ENCODE results near the gene PDCD1.

The PDCD1 gene

GRCh38 chr2:241866790-241867645 is 8.3 kb upstream of the PDCD1 start:
- Histone ChIP-seq H3K4me2 (peak overlapping the region; percentile 100), H4K20me1 (no peaks in the 10 kb centered on the region), H3K36me3 (no peaks in the 10 kb centered on the region), H3K4me1 (peaks cover 100% of the 10 kb centered on the region), H3K9ac (peak overlapping the region; percentile 13; the same call in 1 of the 2 replicates), H3K27me3 (peaks cover 16% of the 10 kb centered on the region), H3K4me3 (peak overlapping the region; percentile 38; the same call in 1 of the 2 replicates), H3K9me3 (no peaks in the 10 kb centered on the region), H3K27ac (peak overlapping the region; percentile 56)
- no peak for TF ChIP-seq Cebpa-rat (IDR thresholded peaks at IDR 0.05)

- peak overlapping the region; percentile 100 for H3K4me2 ChIP-seq
- no peaks in the 10 kb centered on the region for H4K20me1 ChIP-seq
- peaks cover 16% of the 10 kb centered on the region for H3K27me3 ChIP-seq
- TF ChIP-seq Cebpa-rat (IDR thresholded peaks at IDR 0.05): no peak
- H3K9me3 ChIP-seq: no peaks in the 10 kb centered on the region
- H3K4me1 ChIP-seq: peaks cover 100% of the 10 kb centered on the region
- 0 out of 2 replicates have a peak overlapping the region, but pooled peaks have one; percentile 13 for H3K9ac ChIP-seq
- peak overlapping the region; percentile 36; the same call in 1 of the 2 replicates for H3K4me3 ChIP-seq
- no peaks in the 10 kb centered on the region for H3K36me3 ChIP-seq
- H3K27ac ChIP-seq: peak overlapping the region; percentile 56
These were observed 7.5 kb upstream of the PDCD1 start for GRCh38 chr2:241865957-241866789.

- Histone ChIP-seq H3K4me3 (no peak overlapping the region), H3K4me2 (peak overlapping the region; percentile 100), H3K4me1 (peaks cover 100% of the 10 kb centered on the region), H3K9ac (no peak overlapping the region), H3K27me3 (peaks cover 16% of the 10 kb centered on the region), H3K36me3 (no peaks in the 10 kb centered on the region), H3K9me3 (no peaks in the 10 kb centered on the region), H3K27ac (no peak overlapping the region), H4K20me1 (no peaks in the 10 kb centered on the region)
- no peak for TF ChIP-seq Cebpa-rat (IDR thresholded peaks at IDR 0.05)
These were observed 6.8 kb upstream of the PDCD1 start for GRCh38 chr2:241865416-241865956.

- Histone ChIP-seq H3K36me3 (no peaks in the 10 kb centered on the region), H4K20me1 (no peaks in the 10 kb centered on the region), H3K4me3 (no peak overlapping the region), H3K27ac (no peak overlapping the region), H3K9me3 (no peaks in the 10 kb centered on the region), H3K27me3 (peaks cover 16% of the 10 kb centered on the region), H3K4me1 (peaks cover 99% of the 10 kb centered on the region), H3K4me2 (peak overlapping the region; percentile 100), H3K9ac (no peak overlapping the region)
- no peak for TF ChIP-seq Cebpa-rat (IDR thresholded peaks at IDR 0.05)
These were observed 6.1 kb upstream of the PDCD1 start for GRCh38 chr2:241864850-241865213.

- H3K36me3 ChIP-seq: no peaks in the 10 kb centered on the region
- no peak for TF ChIP-seq Cebpa-rat (IDR thresholded peaks at IDR 0.05)
- no peak overlapping the region for H3K9ac ChIP-seq
- no peaks in the 10 kb centered on the region for H4K20me1 ChIP-seq
- H3K27ac ChIP-seq: no peak overlapping the region
- peak overlapping the region; percentile 100 for H3K4me2 ChIP-seq
- H3K4me3 ChIP-seq: no peak overlapping the region
- no peaks in the 10 kb centered on the region for H3K9me3 ChIP-seq
- H3K4me1 ChIP-seq: peaks cover 97% of the 10 kb centered on the region
- H3K27me3 ChIP-seq: peaks cover 16% of the 10 kb centered on the region
These were observed 5.6 kb upstream of the PDCD1 start for GRCh38 chr2:241864168-241864849.

GRCh38 chr2:241863536-241863954 is 4.9 kb upstream of the PDCD1 start:
- H3K9me3 ChIP-seq: no peaks in the 10 kb centered on the region
- no peak for TF ChIP-seq Cebpa-rat (IDR thresholded peaks at IDR 0.05)
- peaks cover 95% of the 10 kb centered on the region for H3K4me1 ChIP-seq
- H3K36me3 ChIP-seq: no peaks in the 10 kb centered on the region
- H3K4me2 ChIP-seq: peak overlapping the region; percentile 100
- H3K9ac ChIP-seq: peak overlapping the region; percentile 66; the same call in 1 of the 2 replicates
- H3K27ac ChIP-seq: peak overlapping the region; percentile 60
- no peaks in the 10 kb centered on the region for H4K20me1 ChIP-seq
- peak overlapping the region; percentile 38; the same call in 1 of the 2 replicates for H3K4me3 ChIP-seq
- H3K27me3 ChIP-seq: peaks cover 16% of the 10 kb centered on the region

- Histone ChIP-seq H3K4me2 (peak overlapping the region; percentile 100), H3K4me1 (peaks cover 95% of the 10 kb centered on the region), H4K20me1 (no peaks in the 10 kb centered on the region), H3K27me3 (peaks cover 16% of the 10 kb centered on the region), H3K36me3 (no peaks in the 10 kb centered on the region), H3K9ac (peak overlapping the region; percentile 66; the same call in 1 of the 2 replicates), H3K9me3 (no peaks in the 10 kb centered on the region), H3K27ac (peak overlapping the region; percentile 97), H3K4me3 (peak overlapping the region; percentile 38; the same call in 1 of the 2 replicates)
- TF ChIP-seq Cebpa-rat (IDR thresholded peaks at IDR 0.05): no peak
These were observed 4.3 kb upstream of the PDCD1 start for GRCh38 chr2:241862775-241863535.

- peak overlapping the region; percentile 100 for H3K4me2 ChIP-seq
- no peaks in the 10 kb centered on the region for H3K9me3 ChIP-seq
- H3K27me3 ChIP-seq: peaks cover 16% of the 10 kb centered on the region
- peak overlapping the region; percentile 97 for H3K27ac ChIP-seq
- no peaks in the 10 kb centered on the region for H3K36me3 ChIP-seq
- no peak overlapping the region for H3K9ac ChIP-seq
- no peak overlapping the region for H3K4me3 ChIP-seq
- peaks cover 95% of the 10 kb centered on the region for H3K4me1 ChIP-seq
- H4K20me1 ChIP-seq: no peaks in the 10 kb centered on the region
- no peak for TF ChIP-seq Cebpa-rat (IDR thresholded peaks at IDR 0.05)
These were observed 3.4 kb upstream of the PDCD1 start for GRCh38 chr2:241862093-241862492.
